VCaP (cell line): ENCODE measurements around the gene SDR39U1.

Source experiments
- H3K27ac ChIP-seq: fragments of 450-650 bp; 2 replicates; pipeline ENCODE4 v1.5.1; 2017
- TF ChIP-seq, protein P1 (sequence below): fragments of 450-650 bp; conservative IDR thresholded peaks from 2 replicates; pipeline ENCODE4 v1.5.1; 2017; ENCODE audit warnings: mild to moderate bottlenecking, moderate library complexity

The SDR39U1 gene

DNA sequence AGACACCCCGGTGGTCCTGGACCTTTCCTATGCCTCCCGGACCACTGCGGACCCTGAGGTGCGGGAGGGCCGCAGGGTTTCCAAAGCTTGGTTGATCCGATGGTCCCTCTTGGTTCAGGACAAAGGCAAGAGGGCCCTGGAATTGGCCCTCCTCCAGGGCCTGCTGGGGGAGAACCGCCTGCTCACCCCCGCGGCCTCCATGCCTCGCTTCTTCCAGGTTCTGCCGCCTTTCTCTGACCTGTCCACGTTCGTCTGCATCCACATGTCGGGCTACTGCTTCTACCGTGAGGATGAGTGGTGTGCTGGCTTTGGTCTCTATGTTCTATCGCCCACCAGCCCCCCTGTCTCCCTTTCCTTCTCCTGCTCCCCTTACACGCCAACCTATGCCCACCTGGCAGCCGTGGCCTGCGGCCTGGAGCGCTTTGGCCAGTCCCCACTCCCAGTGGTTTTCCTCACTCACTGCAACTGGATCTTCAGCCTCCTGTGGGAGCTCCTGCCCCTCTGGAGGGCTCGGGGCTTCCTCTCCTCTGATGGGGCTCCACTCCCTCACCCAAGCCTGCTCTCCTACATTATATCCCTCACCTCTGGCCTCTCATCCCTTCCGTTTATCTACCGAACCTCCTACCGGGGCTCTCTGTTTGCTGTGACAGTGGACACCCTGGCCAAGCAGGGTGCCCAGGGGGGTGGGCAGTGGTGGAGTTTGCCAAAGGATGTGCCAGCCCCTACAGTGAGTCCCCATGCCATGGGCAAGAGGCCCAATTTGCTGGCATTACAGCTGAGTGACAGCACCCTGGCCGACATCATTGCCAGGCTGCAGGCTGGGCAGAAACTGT is 26.9 kb downstream of the SDR39U1 start:
- TF ChIP-seq, protein P1, sequence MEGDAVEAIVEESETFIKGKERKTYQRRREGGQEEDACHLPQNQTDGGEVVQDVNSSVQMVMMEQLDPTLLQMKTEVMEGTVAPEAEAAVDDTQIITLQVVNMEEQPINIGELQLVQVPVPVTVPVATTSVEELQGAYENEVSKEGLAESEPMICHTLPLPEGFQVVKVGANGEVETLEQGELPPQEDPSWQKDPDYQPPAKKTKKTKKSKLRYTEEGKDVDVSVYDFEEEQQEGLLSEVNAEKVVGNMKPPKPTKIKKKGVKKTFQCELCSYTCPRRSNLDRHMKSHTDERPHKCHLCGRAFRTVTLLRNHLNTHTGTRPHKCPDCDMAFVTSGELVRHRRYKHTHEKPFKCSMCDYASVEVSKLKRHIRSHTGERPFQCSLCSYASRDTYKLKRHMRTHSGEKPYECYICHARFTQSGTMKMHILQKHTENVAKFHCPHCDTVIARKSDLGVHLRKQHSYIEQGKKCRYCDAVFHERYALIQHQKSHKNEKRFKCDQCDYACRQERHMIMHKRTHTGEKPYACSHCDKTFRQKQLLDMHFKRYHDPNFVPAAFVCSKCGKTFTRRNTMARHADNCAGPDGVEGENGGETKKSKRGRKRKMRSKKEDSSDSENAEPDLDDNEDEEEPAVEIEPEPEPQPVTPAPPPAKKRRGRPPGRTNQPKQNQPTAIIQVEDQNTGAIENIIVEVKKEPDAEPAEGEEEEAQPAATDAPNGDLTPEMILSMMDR: no peak
- no peak overlapping the region for H3K27ac ChIP-seq

DNA sequence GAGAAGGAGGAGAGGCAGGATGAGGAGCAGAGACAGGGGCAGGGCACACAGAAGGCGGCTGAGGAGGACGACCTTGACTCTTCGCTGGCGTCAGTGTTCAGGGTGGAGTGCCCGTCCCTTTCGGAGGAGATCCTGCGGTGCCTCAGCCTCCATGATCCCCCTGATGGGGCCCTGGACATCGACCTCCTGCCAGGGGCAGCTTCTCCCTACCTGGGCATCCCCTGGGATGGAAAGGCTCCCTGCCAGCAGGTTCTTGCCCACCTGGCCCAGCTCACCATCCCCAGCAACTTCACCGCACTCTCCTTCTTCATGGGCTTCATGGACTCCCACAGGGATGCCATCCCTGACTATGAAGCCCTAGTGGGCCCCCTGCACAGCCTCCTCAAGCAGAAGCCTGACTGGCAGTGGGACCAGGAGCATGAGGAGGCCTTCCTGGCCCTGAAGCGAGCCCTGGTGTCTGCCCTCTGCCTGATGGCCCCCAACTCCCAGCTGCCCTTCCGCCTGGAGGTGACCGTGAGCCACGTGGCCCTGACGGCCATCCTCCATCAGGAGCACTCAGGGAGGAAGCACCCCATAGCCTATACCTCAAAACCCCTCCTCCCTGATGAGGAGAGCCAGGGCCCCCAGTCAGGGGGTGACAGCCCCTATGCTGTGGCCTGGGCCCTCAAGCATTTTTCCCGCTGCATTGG is 27.7 kb downstream of the SDR39U1 start:
- H3K27ac ChIP-seq: no peak overlapping the region
- TF ChIP-seq, protein P1: no peak

DNA sequence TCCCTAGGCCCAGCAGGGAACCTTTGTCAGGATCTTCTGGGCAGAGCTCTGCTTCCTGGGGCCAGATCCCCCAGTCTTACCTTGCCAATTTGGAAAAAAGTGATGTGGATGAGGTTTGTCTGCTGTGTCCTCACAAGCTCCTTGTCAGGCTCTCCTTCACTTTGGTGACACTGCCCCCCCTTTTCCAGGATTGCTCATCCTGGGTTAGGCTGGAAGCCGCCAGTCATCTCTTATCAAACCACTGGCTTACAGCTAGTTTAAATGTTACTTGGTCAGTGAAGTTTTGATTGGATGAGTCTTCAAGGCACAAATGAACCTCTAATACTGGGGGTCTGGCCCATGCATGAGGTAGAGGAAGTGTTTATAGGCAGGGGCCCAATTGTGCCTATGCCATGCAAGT is 28.5 kb downstream of the SDR39U1 start:
- H3K27ac ChIP-seq: no peak overlapping the region
- TF ChIP-seq, protein P1: no peak

DNA sequence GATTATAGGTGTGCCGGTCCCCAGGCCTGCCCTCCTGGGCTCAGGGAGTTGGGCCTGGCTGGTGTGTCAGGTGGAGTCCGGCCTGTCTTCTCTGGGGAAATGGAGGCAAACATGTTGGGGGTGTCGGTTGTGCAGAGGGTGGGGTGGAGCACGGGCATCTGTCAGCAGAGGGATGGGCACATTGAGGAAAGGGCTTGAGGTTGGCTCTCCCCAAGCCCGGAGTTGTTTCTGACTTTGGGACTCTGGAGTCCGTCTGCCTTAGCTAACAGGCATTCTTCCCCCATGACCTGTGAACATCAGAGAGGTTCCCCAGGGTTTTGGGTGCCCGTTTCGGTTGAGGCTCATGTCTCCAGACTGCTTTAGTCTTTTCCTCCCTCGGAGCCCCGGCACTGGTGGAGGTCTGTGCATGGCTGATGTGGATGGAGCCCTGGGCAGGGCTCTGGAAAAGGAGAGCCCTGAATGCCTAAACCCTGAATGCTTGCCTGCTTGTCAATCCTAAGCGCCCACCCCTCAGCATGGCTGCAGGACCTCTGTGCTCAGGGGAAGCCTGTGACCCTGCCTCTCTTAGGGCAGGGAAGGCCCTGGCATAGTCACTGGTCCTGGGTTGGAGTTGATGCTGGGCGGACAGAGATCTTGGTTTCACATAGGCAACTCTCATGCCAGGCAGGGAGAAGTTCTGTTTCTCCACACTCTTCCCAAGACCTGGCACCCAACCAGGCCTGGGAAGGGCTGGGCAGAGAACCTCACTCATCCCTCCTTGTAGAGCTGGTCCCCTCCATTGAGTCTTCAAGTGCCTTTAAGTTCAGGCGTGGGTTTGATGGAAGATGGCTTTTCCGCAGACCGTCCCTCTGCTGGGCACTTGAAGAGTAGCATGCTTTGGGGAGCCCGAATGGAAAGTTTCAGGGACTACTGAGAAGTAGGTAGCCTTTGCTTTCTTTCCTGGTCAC is 30.9 kb downstream of the SDR39U1 start:
- no peak overlapping the region for H3K27ac ChIP-seq
- TF ChIP-seq, protein P1: peak; percentile 76

DNA sequence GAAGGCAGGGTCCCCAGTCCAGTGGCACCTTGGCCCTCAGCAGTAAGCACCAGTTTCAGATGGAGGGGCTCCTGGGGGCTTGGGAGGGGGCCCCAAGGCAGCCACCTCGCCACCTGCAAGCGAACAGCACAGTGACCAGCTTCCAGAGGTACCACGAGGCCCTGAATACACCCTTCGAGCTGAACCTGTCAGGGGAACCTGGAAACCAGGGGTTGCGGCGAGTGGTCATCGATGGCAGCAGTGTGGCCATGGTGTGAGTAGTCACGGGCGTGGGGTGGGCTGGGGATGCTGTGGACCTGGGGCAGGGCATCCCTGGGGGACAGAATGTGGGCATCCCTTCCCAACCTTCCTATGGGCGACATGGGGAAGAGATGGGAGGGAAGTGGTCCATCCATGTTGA is 32.6 kb downstream of the SDR39U1 start:
- no peak overlapping the region for H3K27ac ChIP-seq
- TF ChIP-seq, protein P1: no peak

DNA sequence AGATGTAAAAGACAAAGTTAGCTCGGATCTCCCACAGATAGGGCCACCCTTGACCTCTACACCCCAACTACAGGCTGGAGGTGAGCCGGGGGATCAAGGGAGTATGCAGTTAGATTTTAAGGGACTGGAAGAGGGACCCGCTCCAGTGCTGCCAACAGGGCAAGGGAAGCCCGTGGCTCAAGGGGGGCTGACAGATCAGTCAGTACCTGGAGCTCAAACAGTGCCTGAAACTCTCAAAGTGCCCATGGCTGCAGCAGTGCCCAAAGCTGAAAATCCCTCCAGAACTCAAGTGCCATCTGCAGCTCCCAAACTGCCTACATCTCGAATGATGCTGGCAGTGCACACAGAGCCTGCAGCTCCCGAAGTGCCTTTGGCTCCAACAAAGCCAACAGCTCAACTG is 33.4 kb downstream of the SDR39U1 start:
- no peak overlapping the region for H3K27ac ChIP-seq
- TF ChIP-seq, protein P1: no peak

DNA sequence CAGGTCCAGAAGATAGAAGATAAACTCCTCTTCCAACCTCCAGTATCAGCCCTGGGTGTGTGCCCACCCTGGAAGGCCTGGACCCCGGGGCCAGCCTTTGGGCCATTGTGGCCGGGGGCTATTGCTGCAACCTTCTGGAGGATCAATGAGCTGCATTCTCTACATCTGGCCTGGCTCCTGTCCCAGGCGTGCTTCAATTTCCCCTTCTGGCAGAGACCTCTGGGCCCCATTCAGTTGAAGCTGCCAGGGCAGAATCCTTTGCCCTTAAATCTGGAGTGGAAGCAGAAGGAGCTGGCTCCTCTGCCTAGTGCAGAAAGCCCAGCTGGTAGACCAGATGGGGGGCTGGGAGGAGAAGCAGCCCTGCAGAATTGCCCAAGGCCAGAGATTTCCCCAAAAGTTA is 33.8 kb downstream of the SDR39U1 start:
- TF ChIP-seq, protein P1: no peak
- H3K27ac ChIP-seq: no peak overlapping the region
